OCI-LY7 (cell line): ENCODE measurements around the gene GPC4.

Experiments
- EZH2phosphoT487 ChIP-seq: fragments of 200-600 bp; sonication (generic); IDR thresholded peaks from 2 replicates; pipeline ENCODE4 v1.6.1; 2018; ENCODE audit warnings: low read depth, borderline replicate concordance, mild to moderate bottlenecking, mixed run types, antibody characterized with exemption, low read length, moderate library complexity, mixed read lengths
- TF ChIP-seq, protein P1 (sequence below): fragments of 200-600 bp; sonication (generic); conservative IDR thresholded peaks from 2 replicates; pipeline ENCODE4 v1.5.1; 2014; ENCODE audit warnings: mild to moderate bottlenecking, antibody characterized with exemption, low read length, moderate library complexity, mixed read lengths

DNA sequence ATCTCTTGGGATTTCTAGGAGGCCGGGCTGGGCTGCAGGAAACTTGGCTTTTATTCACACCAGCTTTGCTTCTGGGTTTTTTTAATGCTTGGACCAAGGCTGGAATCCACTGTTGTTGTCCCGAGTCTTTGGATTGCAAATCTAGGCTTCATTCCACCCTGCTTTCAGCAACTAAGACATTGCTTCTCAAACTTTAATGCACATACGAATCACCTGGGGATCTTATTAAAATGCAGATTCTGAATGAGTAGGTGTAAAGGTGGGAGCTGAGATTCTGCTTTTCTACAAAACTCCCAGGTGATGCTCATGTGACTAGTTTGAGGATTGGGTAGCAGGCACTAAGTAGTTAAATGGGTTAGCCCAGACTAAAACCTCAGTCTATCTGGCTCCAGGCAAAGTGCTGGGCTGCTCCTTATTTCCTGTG, 39.2 kb upstream of the GPC4 start:
- TF ChIP-seq, protein P1, sequence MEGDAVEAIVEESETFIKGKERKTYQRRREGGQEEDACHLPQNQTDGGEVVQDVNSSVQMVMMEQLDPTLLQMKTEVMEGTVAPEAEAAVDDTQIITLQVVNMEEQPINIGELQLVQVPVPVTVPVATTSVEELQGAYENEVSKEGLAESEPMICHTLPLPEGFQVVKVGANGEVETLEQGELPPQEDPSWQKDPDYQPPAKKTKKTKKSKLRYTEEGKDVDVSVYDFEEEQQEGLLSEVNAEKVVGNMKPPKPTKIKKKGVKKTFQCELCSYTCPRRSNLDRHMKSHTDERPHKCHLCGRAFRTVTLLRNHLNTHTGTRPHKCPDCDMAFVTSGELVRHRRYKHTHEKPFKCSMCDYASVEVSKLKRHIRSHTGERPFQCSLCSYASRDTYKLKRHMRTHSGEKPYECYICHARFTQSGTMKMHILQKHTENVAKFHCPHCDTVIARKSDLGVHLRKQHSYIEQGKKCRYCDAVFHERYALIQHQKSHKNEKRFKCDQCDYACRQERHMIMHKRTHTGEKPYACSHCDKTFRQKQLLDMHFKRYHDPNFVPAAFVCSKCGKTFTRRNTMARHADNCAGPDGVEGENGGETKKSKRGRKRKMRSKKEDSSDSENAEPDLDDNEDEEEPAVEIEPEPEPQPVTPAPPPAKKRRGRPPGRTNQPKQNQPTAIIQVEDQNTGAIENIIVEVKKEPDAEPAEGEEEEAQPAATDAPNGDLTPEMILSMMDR = no peak
- TF ChIP-seq EZH2phosphoT487 = no peak
